Stimulated activated CD8-positive, alpha-beta memory T cell treated with anti-CD3 and anti-CD28 coated beads, Interleukin-15, amount 100 ng/mL, for 1 hour (primary cell): ENCODE measurements around the gene PTPRJ.
A peak's percentile ranks its signal among the peaks of the same experiment; 100 is the strongest.

Experiments used
- DNase-seq: peaks from one replicate; pipeline ENCODE4 v3.0.0-alpha.2; 2020; ENCODE audit warnings: low read depth

PTPRJ gene

DNA sequence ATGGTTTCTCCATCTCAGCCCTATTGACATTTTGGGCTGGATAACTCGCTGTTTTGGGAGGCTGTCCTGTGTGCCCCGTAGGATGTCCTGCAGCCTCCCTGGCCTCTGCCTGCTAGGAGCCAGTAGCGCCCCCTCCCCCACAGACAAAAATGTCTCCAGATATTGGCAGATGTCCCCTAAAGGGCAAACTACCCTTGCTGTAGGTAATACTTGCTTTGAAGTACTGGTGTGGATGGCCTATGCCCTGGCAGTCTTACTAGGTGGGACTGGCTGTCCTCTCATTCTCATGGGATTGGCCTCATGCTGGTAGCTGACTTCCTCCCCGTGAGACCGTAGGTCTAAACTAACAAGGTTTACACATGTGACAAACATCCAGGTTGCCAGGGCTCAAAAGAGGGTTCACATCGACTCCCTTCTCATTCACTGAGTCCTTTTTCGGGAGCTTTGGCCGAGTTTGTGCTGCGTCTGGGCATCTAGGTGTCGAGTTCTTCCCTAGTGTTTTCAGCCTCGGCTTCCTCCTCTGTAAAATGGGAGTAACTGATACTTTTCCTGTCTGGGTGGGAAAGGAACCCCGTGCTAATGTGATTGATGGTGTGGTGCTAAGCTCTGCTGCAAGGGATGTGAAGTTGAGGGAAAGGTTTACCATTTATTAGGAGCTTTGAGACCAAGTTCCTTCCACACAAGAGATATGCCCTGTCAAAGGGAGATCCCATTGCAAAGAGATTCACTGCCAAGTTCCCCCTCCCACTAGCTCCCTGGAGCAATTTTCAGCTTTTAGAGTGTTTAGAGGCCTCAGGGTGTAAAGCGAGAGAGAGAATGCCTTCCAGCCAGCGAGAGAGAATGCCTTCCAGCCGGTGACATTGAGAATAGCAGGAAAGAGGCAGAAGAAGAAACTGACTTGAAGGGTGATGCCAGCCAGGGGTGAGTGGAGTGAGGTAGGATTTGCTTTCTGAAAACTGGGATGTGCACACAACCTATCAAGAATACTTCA lies 17.0 kb downstream of the PTPRJ start:
- no peak for DNase-seq

DNA sequence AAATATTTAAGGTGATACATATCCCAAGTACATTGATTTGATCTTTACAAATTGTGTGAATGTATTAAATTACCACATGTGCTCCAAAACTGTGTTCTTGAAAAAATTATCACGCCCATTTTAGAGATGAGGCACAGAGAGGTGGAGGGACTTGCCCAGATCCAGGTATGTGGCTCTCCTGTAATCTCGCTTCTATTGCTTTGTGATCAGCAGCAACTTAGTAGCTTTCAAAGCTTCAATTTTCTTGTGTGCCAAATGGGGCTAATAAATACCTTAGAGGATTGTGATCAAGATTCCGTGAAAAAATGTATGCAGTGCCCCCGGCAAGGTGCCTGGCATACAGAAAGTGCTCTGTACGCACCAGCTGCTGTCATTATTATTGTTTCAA lies 18.0 kb downstream of the PTPRJ start:
- DNase-seq: no peak

DNA sequence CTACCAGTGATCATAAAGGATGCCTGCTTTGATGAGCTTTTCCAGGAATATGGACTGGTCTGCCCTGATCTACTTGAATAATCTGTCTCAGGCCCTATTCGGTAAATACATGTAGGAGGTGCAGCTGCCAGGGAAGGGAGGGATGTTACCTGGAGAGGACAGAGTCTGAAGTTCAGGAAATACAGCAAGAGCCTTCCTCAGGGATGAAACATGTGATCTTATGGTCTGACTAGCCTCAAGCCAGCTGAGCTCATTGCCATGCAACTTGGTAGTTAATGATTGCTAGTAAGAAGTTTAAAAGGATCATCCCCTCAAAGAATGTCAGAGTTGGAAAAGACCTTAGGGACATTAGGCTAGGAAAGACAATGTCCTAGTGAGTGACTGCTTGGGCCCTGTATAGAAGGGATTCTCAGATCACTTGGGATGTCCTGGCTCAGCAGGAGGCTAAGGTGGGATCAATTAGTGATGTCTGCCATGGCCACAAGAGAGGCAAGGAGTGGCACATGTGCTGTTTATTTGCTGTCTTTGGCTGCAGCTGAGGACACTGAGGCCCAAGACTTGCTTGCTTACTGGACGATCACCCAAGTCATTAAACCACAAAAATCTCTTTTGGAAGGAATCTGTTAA lies 18.5 kb downstream of the PTPRJ start:
- no peak for DNase-seq

DNA sequence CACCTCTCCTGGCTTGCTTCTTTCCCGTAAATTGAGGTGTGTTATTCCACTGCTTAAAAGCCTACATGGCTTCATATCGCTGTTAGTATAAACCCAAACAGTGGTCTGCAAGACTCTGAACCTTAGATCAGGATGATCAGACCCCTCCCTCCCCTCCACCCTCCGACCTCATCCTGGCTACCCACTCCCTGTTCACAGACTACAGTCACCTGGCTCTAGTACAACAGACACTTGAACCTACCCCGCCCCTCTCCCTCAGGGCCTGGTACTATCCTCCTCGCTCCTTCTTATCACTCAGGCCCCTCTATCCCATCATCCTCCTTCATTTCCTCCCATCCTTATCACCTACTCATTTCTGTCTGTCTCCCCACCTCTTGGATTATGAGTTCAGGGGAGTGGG lies 20.1 kb downstream of the PTPRJ start:
- DNase-seq: no peak

DNA sequence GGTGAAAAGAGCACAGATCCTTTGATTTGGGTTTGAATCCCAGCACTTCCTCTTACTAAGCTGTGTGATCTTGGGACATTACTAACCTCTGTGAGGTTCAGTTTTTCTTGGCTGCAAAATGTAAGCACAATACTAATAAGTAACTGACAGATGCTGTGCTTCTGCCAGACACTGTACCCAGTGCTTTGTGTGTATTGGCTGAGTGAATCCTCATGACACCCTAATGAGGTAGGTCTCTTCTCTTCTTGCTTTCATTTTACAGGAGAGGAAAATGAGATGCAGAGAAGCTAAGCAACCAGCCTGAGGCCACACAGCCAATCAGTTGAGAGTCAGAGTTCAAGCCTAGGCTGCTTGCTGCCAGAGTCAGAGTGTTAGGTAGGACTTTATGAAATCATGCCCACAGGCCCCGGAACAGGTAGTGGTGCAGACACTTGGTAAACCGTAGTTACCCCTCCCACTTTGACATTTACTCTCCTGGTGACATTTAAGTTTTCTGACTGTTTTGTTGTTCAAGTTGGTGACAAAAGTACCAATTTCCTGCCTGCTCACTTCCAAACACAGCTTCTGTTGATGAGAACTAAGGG lies 21.2 kb downstream of the PTPRJ start:
- peak; percentile 60 for DNase-seq

DNA sequence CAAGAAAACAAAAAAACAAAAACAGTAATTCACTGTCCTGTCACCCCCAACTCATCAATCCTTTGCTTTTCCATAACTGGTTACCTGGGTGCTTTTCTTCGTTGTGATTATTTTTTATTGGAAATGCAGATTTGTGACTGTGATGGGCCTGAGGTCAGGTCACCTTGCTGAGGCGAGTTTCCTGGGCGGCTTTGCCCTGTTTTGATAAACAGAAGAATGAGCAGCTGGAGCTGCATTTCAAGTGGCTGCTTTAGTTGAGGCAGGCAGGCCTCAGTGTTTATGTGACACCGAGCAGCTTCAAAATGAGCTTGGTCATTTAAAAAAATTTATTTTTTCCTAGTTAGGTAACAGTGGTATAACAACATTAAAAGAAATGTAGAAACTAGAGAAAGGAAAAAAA lies 22.2 kb downstream of the PTPRJ start:
- no peak for DNase-seq

DNA sequence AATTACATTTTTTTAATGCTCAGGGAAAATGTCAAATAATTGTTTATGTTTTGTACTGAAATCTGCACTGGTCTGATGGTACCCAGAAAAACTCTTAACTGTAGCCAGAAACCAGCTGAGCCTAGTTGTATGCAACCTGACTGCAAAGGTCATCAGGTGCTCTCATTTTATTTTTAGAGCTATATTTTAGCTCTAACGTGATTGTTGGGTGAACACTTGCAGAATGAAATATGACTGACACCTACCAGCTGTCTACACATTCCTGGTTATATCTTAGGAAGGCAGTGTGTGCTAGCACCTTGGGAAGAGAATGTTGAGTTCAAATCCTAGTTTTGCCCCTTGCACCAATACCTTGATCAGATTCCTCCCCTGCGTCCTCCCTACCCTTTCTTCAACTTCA lies 23.6 kb downstream of the PTPRJ start:
- DNase-seq: no peak

DNA sequence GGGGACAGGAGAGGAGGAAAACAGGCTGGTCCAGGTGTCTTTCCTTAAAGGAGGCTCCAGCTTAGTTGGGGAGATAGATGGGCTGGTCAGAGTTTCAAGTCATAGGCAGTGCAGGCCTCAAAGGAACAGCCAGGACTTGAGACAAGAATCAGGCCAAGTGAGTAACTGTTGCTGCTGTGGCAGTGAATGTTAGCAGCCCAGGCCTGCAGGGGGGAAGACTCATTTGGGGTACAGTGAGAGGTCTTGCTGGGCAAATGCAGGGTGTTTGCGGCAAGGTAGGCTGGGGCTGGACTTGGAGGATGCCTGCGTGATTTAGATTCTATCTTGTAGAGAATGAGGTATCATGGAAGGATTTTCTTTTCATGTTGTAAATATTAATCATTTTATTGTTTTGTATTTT lies 24.1 kb downstream of the PTPRJ start:
- DNase-seq: no peak

DNA sequence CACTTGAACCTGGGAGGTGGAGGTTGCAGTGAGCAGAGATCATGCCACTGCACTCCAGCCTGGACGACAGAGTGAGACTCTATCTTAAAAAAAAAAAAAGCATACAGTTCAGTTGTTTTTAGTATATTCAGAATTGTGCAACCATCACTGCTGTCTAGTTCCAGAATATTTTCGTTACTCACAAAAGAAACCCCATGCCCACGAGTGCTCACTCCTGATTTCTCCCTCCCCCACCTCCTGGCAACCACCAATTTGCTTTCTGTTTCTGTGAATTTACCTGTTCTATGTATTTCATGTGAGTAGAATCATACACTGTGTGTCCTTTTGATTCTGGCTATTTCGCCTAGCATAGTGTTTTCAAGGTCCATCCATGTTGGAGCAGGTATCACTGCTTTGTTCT lies 24.8 kb downstream of the PTPRJ start:
- no peak for DNase-seq

DNA sequence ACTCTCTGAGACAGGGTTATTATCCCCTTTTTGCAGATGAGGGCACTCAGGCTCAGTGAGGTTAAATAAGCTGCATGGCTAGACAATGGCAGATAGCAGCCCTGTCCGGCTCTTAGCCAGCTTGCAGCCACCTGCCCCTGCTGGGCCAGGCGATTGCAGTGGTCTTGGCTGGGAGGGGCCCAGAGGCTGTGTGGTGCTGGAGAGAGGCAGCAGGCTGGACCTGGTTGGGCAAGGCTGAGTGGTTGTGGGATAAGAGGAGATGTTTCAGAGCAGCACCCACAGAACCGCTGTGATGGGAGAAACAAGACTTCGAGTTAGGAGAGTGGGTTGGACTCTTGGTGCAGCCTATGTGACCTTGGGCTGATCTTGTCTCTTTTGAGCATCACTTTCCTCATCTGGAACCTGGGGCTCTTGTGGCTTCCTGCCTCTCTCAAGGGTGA lies 25.5 kb downstream of the PTPRJ start:
- no peak for DNase-seq

DNA sequence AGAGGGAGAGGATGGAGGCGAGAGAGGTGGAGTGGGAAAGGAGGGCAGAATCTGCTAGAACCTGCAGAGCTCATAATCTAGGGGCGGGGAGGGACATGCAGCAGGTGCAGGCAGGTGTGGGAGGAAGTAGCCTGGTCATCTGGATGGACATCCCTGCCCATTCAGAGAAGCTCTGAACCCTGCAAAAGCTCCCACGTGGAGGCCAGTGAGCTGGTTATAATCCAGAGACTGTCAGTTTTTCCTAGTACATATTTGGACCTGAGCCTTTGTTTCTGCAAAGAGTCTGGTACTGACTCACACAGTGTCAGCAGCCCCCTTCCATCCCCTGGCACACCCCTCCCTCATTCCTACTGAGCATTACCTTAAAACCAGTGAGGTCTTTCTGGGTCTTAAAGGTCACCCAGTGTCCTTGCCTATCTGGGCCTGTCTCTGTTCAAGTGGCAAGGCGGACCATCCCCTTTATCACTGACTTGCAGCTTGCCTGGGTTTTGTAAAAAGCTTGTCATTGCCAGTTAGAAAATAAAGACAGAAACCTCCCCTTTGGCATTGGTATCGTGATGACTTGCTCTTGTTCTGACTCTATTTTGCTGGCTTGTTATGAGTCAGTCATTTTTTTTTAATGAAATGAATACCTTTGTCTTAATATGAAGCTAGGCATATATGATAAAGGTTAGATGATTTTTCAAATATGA lies 26.1 kb downstream of the PTPRJ start:
- no peak for DNase-seq

DNA sequence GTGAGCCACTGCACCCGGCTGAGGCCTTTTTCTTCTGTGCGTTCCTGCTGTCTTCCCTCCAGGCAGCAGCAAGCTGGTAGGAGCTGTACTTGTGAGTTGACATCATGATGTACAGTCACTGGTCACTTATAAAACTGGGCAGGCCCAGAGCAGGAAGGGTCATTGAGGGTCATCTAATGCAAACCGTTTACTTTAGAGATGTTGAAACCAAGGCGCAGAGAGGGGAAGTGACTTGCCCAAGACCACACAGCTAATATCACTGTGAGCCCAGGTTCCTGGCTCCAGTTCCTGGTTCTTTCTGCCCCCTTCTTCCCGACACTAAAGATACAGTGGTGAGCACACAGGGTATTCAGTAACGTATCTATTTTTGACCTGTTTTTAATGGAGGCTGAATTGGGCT lies 27.3 kb downstream of the PTPRJ start:
- DNase-seq: no peak

DNA sequence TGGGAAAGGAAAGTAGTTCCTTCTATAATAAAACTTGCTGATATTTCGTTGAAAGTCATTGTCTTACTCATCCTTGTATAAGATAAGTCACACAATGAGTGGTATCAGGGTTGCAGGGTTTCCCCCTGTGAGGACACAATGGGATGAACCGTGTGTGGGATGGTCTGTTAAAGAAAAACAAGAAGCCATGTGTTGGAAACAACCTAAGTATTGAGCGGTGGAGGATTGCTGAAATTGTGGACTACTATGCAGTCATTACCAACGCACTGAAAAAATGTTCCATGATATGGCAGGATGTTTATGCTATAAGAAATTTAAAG lies 28.6 kb downstream of the PTPRJ start:
- no peak for DNase-seq

DNA sequence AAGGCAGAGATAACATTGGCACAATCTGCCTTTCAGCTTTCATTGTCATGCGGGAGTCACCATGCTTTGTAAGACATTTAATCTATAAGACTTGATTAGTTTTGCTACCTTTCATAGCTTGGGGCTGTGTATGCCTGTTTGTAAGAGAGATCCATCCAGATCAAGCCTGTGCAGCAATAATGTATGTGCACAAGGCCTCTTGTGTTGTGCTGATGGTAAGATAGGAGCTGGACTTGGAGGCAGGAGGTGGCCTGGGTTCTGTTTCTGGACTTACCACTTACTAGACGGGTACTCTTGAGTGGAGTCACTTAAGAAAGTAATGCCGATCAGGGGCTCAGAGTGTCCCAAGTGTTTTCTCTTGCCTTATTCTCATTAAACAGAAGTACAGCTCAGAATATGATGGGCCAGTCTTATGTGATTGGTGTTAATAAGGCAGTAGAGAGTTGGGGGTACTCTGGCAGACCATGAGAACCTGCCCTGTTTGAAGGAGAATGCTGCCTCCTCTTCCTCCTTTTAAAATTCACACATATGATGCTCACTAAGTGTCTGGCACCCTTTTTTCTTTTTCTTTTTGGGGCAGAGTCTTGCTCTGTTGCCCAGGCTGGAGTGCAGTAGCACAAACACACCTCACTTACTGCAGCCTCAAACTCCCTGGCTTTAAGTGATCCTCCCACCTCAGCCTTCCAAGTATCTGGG lies 30.9 kb downstream of the PTPRJ start:
- no peak for DNase-seq

DNA sequence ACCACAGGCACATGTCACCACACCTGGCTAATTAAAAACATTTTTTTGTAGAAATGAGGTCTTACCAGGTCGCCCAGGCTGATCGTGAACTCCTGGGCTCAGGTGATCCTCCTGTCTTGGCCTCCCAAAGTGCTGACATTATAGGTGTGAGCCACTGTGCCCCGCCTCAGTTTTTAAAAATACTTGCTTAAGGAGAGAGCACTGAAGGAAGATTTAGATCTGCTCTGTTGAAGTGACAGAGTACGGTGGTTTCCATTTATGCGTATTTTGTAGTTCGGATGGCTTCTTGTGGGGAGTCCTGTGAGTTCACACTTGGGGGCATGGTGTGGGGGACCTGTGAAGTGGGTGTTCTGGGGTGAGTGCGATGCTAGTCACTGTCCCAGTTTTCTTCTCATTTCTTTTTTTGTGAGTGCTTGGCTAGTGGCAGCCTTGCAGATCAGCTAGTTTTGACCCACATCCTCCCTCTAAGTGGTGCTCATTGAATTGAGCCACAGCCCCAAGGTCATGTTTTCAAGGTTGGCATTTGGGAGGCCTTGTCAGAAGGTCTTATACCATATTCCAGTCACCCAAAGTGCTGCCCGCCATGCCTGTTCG lies 31.5 kb downstream of the PTPRJ start:
- no peak for DNase-seq

DNA sequence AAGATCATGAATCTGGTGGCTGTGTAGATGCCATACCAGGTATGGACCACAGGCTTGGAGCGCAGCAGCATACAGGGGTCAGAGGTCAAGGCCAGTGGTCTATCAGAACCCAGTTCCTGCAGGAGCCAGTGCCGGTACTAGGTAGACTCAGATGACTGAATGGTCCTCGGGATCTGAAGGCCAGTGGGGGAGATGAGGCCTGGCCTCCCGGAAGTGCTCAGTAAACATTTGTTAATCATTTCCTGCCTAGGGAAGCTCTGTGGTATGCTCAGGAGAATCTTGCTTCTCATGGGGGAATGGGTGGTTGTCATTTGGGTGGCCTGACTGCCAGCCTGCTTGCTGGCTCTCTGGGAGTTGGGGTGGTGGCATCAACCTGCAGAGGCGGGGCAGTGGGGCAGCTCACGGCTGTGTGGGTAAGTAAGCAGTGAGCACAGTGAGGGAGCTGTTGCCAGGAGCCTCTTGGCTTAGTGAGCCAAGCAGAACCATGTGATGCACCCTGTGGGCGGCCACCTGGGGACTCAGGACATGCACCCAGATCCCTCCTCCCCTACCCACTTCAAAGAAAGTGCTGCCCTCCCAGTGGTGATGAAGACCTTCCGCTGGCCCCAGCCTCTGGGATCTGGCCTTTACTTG lies 33.0 kb downstream of the PTPRJ start:
- no peak for DNase-seq

DNA sequence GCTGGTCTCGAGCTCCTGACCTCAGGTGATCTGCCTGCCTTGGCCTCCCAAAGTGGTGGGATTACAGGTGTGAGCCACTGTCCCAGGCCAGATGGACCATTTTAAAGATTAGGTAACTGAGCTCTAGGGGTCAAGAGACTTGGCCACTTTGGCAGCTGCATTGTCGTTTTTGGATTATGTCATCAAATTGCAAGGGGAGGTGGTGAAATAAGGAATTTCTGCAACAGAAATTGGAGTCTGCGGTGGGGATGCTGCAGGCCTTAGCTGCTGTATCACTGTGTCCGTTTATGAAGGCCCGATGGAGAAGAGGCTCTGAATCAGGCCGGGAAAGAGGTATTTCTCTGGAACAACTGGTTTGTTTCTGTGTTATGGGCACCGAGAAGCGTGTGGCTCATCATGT lies 34.6 kb downstream of the PTPRJ start:
- no peak for DNase-seq

DNA sequence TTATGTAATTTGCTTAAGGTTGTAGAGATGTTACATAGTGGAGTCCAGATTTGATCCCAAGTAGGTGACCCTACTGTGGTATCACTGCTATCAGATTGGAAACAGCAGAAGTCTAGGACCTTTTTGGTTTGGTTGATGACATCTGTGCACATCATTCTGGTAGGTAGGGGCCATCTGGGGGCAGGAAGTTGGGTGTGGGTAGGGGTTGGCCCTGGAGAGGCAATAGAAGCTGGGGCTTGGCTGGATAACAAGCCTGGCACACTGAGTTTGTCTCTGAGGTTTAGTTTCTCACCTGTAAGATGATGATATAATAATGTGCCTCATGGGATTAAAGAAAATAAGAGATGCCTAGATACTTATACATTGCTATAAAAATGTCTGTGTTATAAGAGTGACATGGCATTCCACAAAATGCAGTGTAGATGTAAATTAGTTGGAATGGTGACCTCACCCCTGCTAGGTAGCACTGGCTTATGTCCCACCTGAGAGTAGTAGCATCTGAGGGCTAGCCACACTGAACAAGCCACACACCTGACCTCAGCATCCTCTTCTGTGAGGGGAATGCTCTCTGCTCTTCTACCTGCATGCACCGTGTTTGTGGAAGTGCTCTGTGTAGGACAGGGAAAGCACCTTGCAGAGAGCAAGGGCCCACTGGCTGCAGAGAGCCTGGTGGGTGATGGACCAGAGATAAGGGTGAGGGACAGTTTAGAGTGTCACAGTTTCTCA lies 36.9 kb downstream of the PTPRJ start:
- no peak for DNase-seq

DNA sequence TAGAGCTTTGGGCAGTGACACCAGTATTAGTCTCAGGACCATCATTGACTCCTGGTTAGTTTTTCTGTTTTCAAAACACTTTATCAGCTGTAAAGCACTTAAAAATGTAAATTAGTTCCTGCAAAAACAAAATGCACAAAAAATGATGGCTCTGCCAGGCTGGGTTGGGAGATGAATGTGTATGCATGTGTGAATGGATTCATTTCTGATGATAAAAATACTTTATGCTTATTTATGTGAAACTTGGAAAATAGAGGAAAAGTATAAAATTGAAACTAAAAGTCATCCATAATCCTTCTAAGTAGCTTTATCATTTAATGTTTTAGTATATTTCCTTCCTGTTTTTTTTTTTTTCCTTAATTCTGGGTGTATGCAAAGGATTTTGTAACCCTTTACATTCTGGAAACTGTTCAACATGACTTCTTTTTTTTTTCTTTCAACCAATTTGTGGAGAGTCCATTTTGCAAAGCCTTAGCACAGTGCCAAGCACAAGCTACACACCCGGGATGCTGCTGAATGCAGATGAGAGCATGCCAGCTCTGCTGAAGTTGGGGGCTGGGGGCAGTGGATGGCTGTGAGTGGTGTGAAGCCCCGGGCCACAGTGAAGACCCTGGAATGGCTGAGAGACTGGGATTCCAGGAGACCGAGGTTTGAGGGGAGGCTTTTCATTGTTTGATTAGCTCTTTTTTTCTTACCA lies 37.6 kb downstream of the PTPRJ start:
- no peak for DNase-seq
